Measurements from ENCODE around the gene SNRNP200.
"Not testable (repeated sequence)": the region's sequence is repeated elsewhere in the genome, so short reads cannot be mapped to it uniquely, and the experiment has no call there.

Gene SNRNP200

DNA sequence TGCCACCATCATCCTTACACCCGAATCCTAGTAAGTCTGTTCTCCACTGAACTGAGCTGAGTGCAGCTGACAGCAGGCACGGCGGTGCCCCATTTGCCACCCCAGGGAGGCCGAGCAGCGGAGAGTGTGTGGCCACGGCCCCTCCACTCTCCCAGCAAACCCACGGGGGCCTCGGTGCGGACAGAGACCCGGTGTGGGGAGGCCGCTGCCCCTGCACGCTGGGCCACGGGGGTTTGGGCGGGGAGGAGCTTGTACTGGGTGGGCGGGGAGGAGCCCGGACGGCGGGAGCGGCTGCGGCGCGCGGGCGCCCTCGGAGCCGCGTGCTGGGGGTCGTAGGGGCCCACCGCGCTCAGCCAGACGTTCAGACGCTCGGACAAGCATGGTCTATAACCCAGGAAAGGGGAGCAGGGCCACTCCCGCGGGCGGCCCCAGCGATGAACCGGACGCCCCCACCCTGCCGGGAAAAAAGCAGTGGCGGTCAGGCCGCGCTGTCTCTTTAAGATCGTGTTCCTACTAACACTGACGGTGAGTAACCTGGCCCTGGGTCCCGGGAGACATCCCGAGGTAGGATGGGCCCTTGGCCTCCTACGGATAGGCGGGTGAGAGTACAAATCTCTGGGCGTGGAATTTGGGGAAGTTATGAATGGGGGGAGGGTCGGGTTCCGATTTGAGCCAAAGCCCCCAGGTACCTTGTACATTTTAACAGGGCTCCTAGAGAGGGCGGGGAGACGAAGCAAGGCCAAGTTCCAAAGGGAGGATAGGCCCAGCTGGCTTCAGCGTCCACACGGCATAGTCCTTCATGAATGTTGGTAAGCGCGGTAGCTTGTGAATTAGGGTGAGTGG is 19.9 kb upstream of the SNRNP200 start, which contains the start of gene ITPRIPL1:
TSS of gene ITPRIPL1 (plus strand) at position 277 of the 843 bp plus-strand sequence. CDS start at position 800, 523 bp downstream.
- in situ Hi-C loops (cut with HindIII; ENCODE audit: low sequenced_read_pairs) = no loop called here

DNA sequence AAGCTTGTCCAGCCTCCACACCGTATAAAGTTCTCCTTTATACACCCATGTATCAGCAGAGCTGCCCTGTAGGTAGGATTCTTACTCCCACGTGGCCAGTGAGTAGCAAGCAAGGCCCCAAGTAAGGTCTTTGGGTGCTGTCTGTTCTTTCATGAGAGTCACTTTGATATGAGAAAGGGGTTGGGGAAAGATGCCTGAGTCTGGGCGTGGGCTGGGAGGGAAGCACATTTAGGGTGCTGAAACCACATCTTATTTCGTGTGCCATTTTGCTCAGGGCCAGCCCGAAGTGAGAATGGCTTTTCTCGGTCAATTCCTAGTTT is 19.3 kb upstream of the SNRNP200 start:
- in situ Hi-C loops (cut with HindIII; ENCODE audit: low sequenced_read_pairs) = loop anchor here (5.0 kb wide), 1 partner anchor 62 kb away; no protein-coding TSS in a partner anchor

DNA sequence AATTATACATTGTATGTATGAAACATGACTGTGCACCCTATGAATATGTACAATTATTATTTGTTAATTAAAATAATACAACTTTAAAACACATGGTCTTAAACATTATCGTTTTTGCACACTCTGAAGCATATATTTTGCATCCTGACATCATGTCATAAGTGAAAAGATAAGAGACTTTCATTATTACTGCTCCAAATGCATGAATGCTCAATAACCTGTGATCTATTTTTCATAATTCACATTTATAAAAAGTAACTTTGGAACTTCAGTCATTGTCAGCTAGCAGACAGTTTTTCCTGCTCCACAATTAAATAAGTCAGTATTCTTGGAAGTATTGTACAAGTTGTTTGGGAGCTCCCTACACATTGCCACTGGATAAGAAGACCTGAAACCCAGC is 18.5 kb upstream of the SNRNP200 start:
- in situ Hi-C loops (cut with HindIII; ENCODE audit: low sequenced_read_pairs) = loop anchor here (5.0 kb wide), 1 partner anchor 62 kb away; no protein-coding TSS in a partner anchor

DNA sequence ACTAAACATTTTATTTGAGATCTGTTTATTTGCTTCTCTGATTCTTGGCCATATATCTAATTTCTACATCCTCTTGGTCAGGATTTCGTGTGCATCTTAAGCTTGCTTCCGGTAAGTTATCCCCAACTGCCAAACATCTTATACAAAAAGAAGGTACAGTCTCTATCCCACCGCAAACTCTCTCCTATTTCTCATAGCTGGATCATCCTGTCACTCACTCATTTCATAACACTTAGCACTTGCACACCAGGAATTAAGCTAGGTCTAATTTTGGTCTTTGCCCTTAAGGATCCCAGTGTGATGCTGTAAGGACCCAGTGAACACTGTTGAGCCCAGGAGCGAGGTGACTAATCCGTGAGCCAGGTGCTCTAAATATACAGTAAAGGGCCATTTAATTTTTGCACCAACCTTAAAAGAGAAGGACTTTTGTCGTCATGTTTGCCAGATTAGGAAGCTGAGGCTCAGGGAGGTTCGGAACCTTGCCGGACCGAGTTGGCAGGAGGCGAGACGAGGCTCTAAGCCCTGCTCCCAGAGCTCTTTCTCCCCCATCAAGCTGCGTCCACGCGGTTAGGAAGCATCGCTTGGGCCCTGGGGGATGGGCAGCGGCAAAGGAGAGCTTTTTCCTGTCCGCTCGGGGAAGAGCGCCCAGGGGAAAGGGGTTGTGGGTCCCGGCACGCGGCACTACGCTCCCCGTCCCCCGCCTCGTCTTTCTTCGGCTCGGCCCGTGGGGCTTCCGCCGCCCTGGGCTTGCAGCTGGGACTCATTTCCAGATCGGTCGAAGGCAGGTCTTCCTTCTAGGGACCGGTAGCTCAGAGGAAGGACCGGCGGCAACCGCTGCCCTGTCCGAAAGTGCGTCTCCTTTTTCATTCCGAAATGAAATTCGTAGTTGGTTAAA is 15.6 kb upstream of the SNRNP200 start:
- in situ Hi-C loops (cut with HindIII; ENCODE audit: low sequenced_read_pairs) = loop anchor here (5.0 kb wide), 1 partner anchor 59 kb away; no protein-coding TSS in a partner anchor

DNA sequence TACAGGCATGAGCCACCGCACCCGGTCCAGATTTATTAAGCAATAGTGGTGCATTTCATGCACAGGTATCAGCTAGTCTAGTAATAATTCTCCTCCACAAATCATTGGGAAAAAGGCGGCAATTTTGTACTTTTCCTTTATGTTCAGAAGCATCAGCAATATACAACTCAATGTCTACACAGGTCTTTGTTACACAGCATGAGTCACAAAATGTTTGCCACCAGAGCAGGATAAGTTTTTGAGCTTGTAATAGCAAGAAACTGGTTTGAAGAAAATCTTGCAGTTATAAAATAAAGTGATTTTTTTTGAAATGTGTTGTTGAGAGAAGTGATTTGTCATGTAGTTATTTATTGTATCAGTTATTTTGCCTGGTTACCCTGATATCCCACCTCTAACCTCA is 15.0 kb upstream of the SNRNP200 start:
- in situ Hi-C loops (cut with HindIII; ENCODE audit: low sequenced_read_pairs) = loop anchor here (5.0 kb wide), 1 partner anchor 58 kb away; no protein-coding TSS in a partner anchor

DNA sequence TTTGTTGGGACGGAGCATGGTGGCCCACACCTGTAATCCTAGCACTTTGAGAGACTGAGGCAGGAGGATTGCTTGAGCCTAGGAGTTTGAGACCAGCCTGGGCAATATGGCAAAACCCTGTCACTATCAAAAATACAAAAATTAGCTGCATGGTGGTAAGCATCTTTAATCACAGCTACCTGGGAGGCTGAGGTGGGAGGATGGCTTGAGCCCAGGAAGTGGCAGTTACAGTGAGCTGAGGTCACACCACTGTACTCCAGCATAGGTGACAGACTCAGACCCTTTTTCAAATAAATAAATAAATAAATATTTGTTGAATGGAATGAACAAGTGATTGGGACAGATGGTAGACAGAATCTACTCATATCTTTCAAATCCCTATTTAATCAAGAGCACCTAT is 14.1 kb upstream of the SNRNP200 start:
- in situ Hi-C loops (cut with HindIII; ENCODE audit: low sequenced_read_pairs) = no loop called here

DNA sequence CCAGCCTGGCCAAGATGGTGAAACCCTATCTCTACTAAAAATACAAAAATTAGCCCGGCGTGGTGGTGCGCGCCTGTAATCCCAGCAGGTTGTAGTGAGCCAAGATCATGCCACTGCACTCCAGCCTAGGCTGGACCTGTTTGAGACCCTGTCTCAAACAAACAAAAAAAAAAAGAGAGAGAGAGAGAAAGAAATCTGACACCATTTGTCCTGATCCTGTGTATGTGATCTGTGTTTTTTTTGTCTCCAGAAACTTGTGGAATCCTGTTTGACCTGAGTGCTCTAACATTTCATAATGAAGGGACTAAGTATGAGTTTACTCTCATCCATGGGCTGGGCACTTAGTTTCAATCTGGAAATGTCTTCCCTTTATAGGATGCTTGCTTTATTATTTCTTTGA is 13.4 kb upstream of the SNRNP200 start:
- in situ Hi-C loops (cut with HindIII; ENCODE audit: low sequenced_read_pairs) = no loop called here

DNA sequence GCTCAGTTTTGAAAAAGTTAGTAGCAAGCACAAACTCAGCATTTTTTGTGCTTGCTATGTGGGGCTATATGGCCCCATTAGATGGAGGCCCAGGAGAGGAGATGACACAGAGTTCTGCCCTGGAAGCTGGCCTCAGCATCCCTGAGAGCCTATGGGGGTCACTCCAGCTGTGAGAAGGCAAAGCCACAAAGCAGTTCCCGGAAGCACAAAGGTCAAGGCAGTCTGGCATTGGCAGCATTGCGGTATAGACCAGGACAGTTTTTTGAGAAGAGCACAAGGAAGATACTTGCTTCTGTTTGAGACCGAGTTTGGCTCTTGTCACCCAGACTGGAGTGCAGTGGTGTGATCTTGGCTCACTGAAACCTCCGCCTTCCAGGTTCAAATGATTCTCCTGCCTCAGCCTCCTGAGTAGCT is 12.2 kb upstream of the SNRNP200 start:
- in situ Hi-C loops (cut with HindIII; ENCODE audit: low sequenced_read_pairs) = no loop called here

DNA sequence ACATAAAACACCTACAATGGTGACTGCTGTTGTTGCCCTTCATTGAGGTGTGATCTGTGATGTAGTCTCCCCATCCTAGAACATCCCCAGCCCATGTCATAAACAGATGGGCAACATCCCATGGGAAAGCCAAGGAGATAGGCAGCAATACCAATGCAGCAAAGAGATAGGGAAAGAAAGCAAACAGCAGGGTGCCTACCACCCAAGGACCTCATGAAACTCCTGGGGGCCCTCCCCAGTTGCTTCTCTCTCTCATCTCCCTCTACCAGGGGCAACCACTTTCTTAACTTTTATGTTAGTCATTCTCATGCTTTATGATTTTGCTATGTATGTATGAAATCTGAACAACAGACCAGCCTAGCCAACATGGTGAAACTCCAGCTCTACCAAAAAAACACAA is 11.7 kb upstream of the SNRNP200 start:
- in situ Hi-C loops (cut with HindIII; ENCODE audit: low sequenced_read_pairs) = no loop called here

DNA sequence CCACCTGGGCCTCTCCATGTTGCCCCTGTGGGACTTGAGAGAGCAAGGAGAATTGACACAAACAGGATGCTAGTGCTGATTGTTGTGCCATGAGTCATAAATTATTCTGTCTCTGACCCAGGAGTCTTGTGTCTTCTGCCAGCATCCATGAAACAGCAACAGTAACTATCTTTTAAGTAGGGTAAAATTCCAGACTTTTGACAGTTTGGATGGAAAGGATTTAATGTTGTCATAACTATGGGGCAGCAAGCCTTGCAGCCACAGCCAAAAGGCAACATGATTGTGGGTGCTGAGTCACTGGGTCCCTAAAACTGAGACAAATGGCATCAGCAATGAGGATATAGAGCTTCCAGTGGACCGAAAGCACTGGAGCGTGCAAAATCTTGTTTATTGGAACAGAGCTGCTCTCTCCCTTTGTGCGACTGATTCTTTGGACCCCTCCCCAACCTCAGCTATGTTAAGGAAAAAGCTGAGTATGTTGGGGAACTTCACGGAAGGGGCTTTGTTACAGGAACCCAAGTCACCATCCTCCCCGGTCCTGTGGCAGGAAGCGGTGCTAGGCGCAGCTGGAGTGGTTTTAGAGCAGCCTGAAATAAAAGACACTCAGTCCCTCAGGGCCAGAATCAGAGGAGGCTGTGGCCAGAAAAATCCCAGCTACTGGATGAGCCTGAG is 10.2 kb upstream of the SNRNP200 start:
- in situ Hi-C loops (cut with HindIII; ENCODE audit: low sequenced_read_pairs) = no loop called here

DNA sequence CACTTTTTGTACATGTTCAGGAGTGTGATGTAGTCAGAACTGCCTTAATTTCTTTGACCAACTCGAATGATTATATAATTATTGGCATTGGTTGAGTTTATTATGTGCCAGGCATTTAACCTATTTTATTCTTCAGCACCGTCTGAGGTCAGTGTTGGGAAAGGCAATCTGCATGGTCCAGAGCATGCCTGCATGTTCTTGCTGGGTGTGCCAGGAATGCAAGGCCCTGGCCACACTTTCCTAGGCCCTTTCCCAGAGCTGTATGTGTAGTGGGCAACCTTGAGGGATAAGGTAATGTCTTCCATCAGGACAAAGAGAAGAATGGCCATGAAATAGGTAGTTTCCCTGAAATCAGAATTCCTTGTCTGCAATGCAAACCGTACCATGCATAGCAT is 9.7 kb upstream of the SNRNP200 start:
- in situ Hi-C loops (cut with HindIII; ENCODE audit: low sequenced_read_pairs) = no loop called here

DNA sequence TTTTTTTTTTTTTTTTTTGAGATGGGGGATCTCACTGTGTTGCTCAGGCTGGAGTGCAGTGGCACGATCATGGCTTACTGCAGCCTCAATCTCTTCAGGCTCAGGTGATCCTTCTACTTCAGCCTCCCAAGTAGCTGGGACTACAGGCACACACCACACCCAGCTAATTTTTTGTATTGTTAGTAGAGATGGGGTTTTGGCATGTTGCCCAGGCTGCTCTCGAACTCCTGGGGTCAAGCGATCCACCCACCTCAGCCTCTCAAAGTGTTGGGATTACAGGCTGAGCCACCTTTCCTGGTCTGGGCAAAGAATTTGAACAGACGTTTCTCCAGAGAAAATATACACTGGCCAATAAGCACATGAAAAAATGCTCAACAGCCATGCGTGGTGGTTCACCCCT is 2.9 kb upstream of the SNRNP200 start:
- in situ Hi-C loops (cut with HindIII; ENCODE audit: low sequenced_read_pairs) = no loop called here

DNA sequence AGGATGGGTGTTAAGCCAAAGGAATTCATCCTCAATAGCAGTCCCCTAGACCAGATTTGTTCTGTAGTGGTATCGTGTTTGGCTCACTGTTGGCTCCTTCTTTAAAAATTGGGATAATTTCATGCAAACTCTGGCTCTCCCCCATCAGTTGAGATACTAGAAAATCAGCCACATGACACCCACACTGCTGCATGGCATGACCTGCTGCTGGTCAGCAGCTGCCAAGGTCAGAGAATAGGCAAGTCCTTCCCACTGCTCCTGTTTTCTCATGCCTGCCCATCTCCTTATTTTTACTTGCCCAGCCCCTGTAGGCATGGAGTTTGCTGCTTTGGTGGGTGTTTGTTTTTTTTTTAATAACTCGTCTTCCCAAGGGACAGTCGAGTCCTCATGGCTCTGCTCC is 1.0 kb upstream of the SNRNP200 start:
- in situ Hi-C loops (cut with HindIII; ENCODE audit: low sequenced_read_pairs) = no loop called here

DNA sequence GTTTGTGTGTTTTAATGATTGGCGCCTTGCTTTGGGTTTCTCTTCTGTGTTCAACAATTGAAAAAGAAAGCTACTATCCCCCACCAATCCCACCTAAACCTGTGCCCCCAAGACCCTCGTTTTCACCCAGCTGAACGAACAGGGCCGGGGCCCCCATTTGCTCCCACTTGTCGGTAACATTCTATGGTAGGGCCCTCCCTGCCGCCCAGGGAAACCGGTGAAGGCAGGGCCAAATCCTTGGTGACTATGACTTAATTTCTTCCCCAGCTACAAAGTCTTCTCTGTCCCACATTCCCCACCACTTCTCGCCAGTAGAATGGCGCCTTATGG is 598 bp upstream of the SNRNP200 start:
- in situ Hi-C loops (cut with HindIII; ENCODE audit: low sequenced_read_pairs) = no loop called here

DNA sequence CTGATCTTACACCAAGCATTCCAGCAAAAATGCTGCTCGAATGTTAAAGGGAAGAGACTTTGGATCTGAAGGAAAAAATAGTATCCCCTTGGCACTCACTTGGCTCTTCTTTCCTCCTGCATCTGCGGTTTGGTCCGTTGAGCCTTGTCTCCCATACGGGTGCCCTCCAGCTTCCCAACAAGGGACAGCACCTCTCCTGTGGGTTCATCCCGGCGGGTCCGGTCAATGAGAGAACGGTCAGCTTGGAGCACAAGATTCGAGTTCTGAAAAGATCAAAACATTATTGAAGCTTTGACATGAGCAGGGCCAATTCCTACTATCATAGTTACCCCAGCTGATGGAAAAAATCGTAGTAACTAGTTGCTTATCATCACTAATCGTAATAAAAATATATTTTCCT is 740 bp downstream of the SNRNP200 start:
- in situ Hi-C loops (cut with HindIII; ENCODE audit: low sequenced_read_pairs) = no loop called here

DNA sequence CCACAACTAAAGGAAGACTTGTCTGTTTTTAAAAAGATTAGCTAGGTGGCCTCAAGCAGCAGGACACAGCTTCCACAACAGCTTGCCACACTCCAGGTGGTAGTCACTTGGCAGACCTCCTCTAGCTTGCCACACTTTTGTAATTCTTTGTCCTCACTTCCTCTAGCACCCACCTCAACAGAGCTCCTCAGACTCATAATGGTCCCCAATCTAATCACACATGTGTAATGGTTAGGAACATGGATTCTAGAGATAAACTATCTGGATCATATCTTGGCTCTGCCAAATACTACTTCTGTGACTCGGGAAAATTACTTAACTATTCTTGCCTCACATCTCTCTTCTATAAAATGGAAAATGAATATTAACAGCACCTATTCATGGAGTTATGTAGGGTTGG is 3.5 kb downstream of the SNRNP200 start:
- in situ Hi-C loops (cut with HindIII; ENCODE audit: low sequenced_read_pairs) = no loop called here

DNA sequence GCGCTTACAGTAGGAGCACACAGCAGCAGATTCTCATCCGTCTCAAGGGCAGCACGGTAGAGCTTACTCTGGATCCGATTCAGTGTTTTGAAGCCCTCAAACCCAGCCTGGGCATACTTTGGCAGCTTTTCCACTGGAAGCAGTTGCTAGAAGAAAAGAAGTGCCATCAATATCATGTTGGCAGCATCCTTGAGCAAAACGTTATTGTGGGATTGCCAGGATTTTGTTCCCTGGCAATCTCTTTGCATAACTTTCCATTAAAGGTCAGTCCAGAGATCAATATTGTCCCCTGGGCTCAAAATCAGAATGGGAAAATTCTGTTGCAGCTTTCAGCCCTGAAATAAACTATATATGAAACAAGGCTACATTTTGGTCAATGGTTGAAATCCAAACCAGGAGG is 8.4 kb downstream of the SNRNP200 start:
- in situ Hi-C loops (cut with HindIII; ENCODE audit: low sequenced_read_pairs) = no loop called here

DNA sequence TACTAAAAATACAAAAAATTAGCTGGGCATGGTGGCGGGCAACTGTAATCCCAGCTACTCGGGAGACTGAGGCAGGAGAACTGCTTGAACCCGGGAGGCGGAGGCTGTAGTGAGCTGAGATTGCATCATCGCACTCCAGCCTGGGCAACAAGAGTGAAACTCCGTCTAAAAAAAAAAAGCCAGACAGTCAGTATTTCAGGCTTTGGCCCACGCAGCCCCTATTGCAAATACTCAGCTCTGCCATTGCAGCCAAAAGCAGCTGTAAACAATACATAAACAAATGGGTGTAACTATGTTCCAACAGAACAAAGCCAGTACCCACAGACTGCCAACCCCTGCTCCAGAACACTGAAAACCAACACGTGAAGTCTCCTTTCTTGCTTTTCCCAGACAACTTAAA is 11.1 kb downstream of the SNRNP200 start:
- in situ Hi-C loops (cut with HindIII; ENCODE audit: low sequenced_read_pairs) = not testable (repeated sequence)

DNA sequence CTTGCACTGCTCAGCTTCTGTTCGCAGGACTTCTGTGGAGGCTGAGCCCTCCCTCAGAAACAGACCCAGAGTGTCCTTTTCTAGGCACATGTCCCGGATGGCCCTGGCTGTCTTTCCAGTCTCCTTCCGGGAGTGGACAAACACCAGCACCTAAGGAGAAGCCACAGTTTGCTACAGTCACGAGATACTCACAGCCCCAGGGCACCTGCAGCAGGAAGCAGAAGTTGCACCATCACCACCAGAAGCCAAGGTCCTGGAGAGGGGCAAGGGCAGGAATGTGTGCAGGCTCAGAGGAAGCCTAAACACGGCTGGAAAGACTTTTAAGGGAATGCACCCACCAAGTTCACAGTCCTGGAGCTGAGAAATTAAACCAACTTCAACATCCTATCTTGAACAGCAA is 13.6 kb downstream of the SNRNP200 start:
- in situ Hi-C loops (cut with HindIII; ENCODE audit: low sequenced_read_pairs) = no loop called here

DNA sequence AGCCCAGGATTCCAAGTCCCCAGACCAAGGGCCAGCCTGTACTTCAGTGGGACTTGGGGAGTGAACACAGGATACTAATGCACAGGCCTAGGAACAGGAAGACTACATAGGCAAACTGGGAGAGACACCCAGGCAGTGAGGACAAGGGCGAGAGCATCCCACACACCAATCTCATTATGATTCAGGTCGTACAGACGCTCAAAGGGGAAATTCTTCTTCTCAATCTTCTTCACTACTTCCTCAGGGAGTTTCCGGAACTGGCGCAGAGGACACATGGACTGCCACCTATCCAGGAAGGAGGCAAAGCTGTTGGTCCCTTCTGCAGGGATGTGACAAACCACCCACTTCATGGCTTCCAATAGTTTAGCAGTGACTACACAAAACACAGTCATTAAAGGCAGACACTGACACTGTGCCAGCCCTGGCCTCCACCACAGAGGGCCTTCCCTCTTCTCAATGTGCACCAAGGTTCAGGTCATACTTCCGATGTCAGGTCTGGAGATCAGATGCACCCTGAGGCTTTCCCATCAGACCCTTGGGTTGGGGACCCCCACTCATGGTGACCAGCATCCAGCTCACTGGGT is 18.0 kb downstream of the SNRNP200 start:
- in situ Hi-C loops (cut with HindIII; ENCODE audit: low sequenced_read_pairs) = no loop called here

All from endothelial cell of hepatic sinusoid (primary cell).